Astrocyte (in vitro differentiated cells and primary cell): ENCODE measurements around the gene GPR156. TPM values are rescaled to one million over a fixed set of nuclear protein-coding genes. Genes with fewer than 3 reads are reported as not detected.

ENCODE experiments used
- DNase-seq: peaks from one replicate; pipeline ENCODE4 v3.0.0-alpha.2; 2010; ENCODE audit warnings: low read depth
- FAIRE-seq: peaks from 2 replicates; lab custom pipeline; 2011; peaks lifted over from hg19 to GRCh38; lab: Jason Lieb, UNC
- H2AFZ ChIP-seq: 2 replicates; pipeline ENCODE4 v1.6.0; 2012; ENCODE audit warnings: low read depth, low read length, inconsistent platforms
- H3K27ac ChIP-seq: 2 replicates; pipeline ENCODE4 v1.5.1; 2011; ENCODE audit warnings: low read depth, low read length, inconsistent platforms
- H3K27me3 ChIP-seq: 2 replicates; pipeline ENCODE4 v1.6.0; 2011; ENCODE audit warnings: low read length, inconsistent platforms; ENCODE audit not compliant: insufficient read depth
- H3K36me3 ChIP-seq: 2 replicates; pipeline ENCODE4 v1.5.1; 2011; ENCODE audit warnings: low read length, inconsistent platforms; ENCODE audit not compliant: insufficient read depth
- H3K4me1 ChIP-seq: 2 replicates; pipeline ENCODE4 v1.5.1; 2011; ENCODE audit warnings: low read length, inconsistent platforms; ENCODE audit not compliant: insufficient read depth
- H3K4me2 ChIP-seq: 2 replicates; pipeline ENCODE4 v1.6.0; 2012; ENCODE audit warnings: low read length, inconsistent platforms
- H3K4me3 ChIP-seq: 2 replicates; pipeline ENCODE4 v1.5.1; 2011; ENCODE audit warnings: low read depth, mild to moderate bottlenecking, low read length, inconsistent platforms; ENCODE audit not compliant: insufficient read depth
- H3K79me2 ChIP-seq: 2 replicates; pipeline ENCODE4 v1.6.0; 2012; ENCODE audit warnings: mild to moderate bottlenecking, low read length, inconsistent platforms; ENCODE audit not compliant: insufficient read depth
- H3K9ac ChIP-seq: 2 replicates; pipeline ENCODE4 v1.6.0; 2012; ENCODE audit warnings: mild to moderate bottlenecking, low read length, inconsistent platforms
- H3K9me3 ChIP-seq: 2 replicates; pipeline ENCODE4 v1.5.1; 2012; ENCODE audit warnings: low read depth, mild to moderate bottlenecking, low read length, inconsistent platforms; ENCODE audit not compliant: insufficient read depth
- H4K20me1 ChIP-seq: 2 replicates; pipeline ENCODE4 v1.6.0; 2012; ENCODE audit warnings: low read length, inconsistent platforms; ENCODE audit not compliant: insufficient read depth
- H3K27ac Mint-ChIP-seq: one replicate; pipeline ENCODE4 v1.8.0; 2021; ENCODE audit warnings: mild to moderate bottlenecking, mixed read lengths; ENCODE audit not compliant: unreplicated experiment
- H3K27me3 Mint-ChIP-seq: one replicate; pipeline ENCODE4 v1.8.0; 2021; ENCODE audit warnings: low read depth, mixed read lengths; ENCODE audit not compliant: unreplicated experiment
- H3K36me3 Mint-ChIP-seq: one replicate; pipeline ENCODE4 v1.8.0; 2021; ENCODE audit warnings: low read depth, mixed read lengths; ENCODE audit not compliant: unreplicated experiment
- H3K4me1 Mint-ChIP-seq: one replicate; pipeline ENCODE4 v1.8.0; 2021; ENCODE audit warnings: low read depth, mixed read lengths; ENCODE audit not compliant: unreplicated experiment
- H3K4me3 Mint-ChIP-seq: one replicate; pipeline ENCODE4 v1.8.0; 2021; ENCODE audit warnings: mild to moderate bottlenecking, moderate library complexity, mixed read lengths; ENCODE audit not compliant: unreplicated experiment
- H3K9me3 Mint-ChIP-seq: one replicate; pipeline ENCODE4 v1.8.0; 2021; ENCODE audit warnings: mild to moderate bottlenecking, mixed read lengths; ENCODE audit not compliant: unreplicated experiment
- CTCF ChIP-seq: IDR thresholded peaks from 2 replicates; pipeline ENCODE4 v1.5.1; 2011; ENCODE audit warnings: low read depth, mild to moderate bottlenecking, inconsistent platforms, low read length, moderate library complexity; ENCODE audit not compliant: insufficient read depth
- EZH2 ChIP-seq: IDR thresholded peaks from 2 replicates; pipeline ENCODE4 v1.6.1; 2012; ENCODE audit warnings: mild to moderate bottlenecking, low read length, inconsistent platforms; ENCODE audit not compliant: insufficient read depth
- total RNA-seq: library from RNA; stranded (reverse); gene quantifications from 2 replicates; pipeline ENCODE4 v1.2.1, GENCODE V29; 2021

GPR156 gene
- total RNA-seq, 1 donor from 2014 or later = 0.39 TPM

DNA sequence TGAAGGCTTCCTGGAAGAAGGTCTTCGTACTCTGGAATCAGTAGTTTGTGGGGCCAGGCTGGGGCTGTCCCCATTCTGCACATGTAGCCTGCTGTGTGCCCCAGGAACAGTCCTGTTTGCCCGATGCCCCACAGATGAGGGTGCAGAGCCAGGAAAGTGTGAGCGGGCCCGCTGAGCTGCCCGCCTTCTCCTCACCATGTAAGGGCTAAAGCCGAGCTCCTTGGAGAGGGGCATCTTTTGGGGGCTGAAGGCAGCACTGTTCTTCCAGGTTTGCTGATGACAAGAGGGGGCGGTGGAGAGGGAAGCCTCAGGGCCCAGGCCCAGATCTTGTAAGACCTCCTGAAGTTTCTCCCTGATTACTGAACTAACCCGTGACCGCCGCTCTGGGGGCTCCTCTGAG, 117.5 kb downstream of the GPR156 start:
- H3K36me3 ChIP-seq = no peaks in the 10 kb centered on the region
- no peak overlapping the region for H3K27ac ChIP-seq
- DNase-seq (no peak), FAIRE-seq (no peak)
- no peaks in the 10 kb centered on the region for H3K27me3 ChIP-seq
- TF ChIP-seq CTCF = no peak
- no peak for TF ChIP-seq EZH2
- Mint-ChIP-seq H3K4me3 (no peak overlapping the region), H3K9me3 (no peaks in the 10 kb centered on the region), H3K27me3 (peaks cover 9% of the 10 kb centered on the region), H3K4me1 (peaks cover 7% of the 10 kb centered on the region), H3K27ac (no peak overlapping the region), H3K36me3 (no peaks in the 10 kb centered on the region)
- H2AFZ ChIP-seq = no peak overlapping the region
- H3K9ac ChIP-seq = no peak overlapping the region
- peaks cover 13% of the 10 kb centered on the region for H3K4me1 ChIP-seq
- no peak overlapping the region for H3K4me3 ChIP-seq
- no peaks in the 10 kb centered on the region for H3K79me2 ChIP-seq
- H4K20me1 ChIP-seq = no peaks in the 10 kb centered on the region
- no peaks in the 10 kb centered on the region for H3K9me3 ChIP-seq
- no peak overlapping the region for H3K4me2 ChIP-seq

DNA sequence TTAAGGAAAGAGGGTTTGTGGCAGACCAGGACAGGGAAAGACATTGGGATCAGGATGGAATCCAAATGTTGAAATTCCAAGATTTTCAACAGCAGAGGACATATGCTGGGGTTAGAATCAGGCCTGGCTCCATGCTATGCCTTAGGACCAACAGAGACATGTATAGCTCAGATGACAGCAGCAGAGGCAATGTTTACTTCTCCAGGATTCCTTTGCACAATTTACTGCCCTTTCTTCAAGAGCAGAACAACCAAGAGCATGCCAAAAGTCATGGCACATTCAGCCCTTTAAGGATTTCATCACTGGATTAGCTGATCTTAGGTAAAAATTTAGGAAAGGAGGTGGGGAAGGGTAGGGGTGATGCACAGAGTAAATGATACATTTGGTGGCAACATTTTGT, 121.2 kb downstream of the GPR156 start:
- no peak overlapping the region for H3K9ac ChIP-seq

More for the DNA sequence above, 121.2 kb downstream of the GPR156 start:
- DNase-seq = no peak
- no peak for TF ChIP-seq CTCF
- no peak for TF ChIP-seq EZH2
- H3K4me2 ChIP-seq = no peak overlapping the region
- Mint-ChIP-seq H3K9me3 (no peaks in the 10 kb centered on the region), H3K36me3 (no peaks in the 10 kb centered on the region), H3K4me3 (no peak overlapping the region), H3K4me1 (peaks cover 11% of the 10 kb centered on the region), H3K27me3 (peaks cover 9% of the 10 kb centered on the region), H3K27ac (no peak overlapping the region)
- no peak overlapping the region for H2AFZ ChIP-seq
- no peak overlapping the region for H3K4me3 ChIP-seq
- no peaks in the 10 kb centered on the region for H4K20me1 ChIP-seq
- FAIRE-seq = peak; percentile 34
- no peaks in the 10 kb centered on the region for H3K36me3 ChIP-seq
- peaks cover 4% of the 10 kb centered on the region for H3K4me1 ChIP-seq
- H3K27ac ChIP-seq = no peak overlapping the region
- no peaks in the 10 kb centered on the region for H3K79me2 ChIP-seq
- no peaks in the 10 kb centered on the region for H3K27me3 ChIP-seq
- no peaks in the 10 kb centered on the region for H3K9me3 ChIP-seq
